Prostate gland (tissue), 2 donors: ENCODE measurements around the gene ADIRF.

Experiments used
- CTCF ChIP-seq, 4 experiments: fragments of 200-600 bp in 2 of 4; fragments of 450-650 bp in 2 of 4; sonication (generic) in 2 of 4; IDR thresholded peaks; 1 replicate in 3 of 4; 2 replicates in 1 of 4; pipeline ENCODE4 v1.5.1; 2016 to 2019; ENCODE audit warnings: antibody characterized with exemption in 4 of 4, mild to moderate bottlenecking in 2 of 4, moderate library complexity in 2 of 4
- POLR2A ChIP-seq: fragments of 450-650 bp; IDR thresholded peaks from one replicate; pipeline ENCODE4 v1.6.1; 2016; ENCODE audit warnings: antibody characterized with exemption, mild to moderate bottlenecking
- POLR2AphosphoS5 ChIP-seq: sonication (generic); formaldehyde crosslinking; IDR thresholded peaks from one replicate; pipeline ENCODE4 v1.6.1; 2017; ENCODE audit warnings: antibody characterized with exemption

- TF ChIP-seq CTCF (IDR thresholded peaks at IDR 0.05): no peak
- peak; percentile 47 for TF ChIP-seq POLR2AphosphoS5
- TF ChIP-seq POLR2A: peak; percentile 21
Measured at GRCh38 chr10:86970162-86970981, 2.1 kb downstream of the ADIRF start.
